B cell (primary cell): Measurements from ENCODE around the gene STARD9.

Source experiments
- CTCF ChIP-seq: fragments of 200-600 bp; IDR thresholded peaks from one replicate; pipeline ENCODE4 v1.8.0; 2022; ENCODE audit warnings: antibody characterized with exemption, mild to moderate bottlenecking
- EZH2 ChIP-seq: IDR thresholded peaks from 2 replicates; pipeline ENCODE4 v1.6.1; 2012; ENCODE audit warnings: borderline replicate concordance, low read depth, mild to moderate bottlenecking, moderate library complexity, low read length; ENCODE audit not compliant: insufficient read depth, poor library complexity, severe bottlenecking

GRCh38 chr15:42549741-42550392, 25.5 kb upstream of the STARD9 start:
- TF ChIP-seq CTCF (no peak), EZH2 (no peak)
